ENCODE data around the gene STIL.
"Not testable (repeated sequence)": the region's sequence is repeated elsewhere in the genome, so short reads cannot be mapped to it uniquely, and the experiment has no call there.

The STIL gene

GRCh38 chr1:47317841-47318240 lies 3.9 kb upstream of the STIL start:
- no peak for DNase-seq

- DNase-seq: no peak
Observed at GRCh38 chr1:47309427-47309826, 4.5 kb downstream of the STIL start.

- no peak for DNase-seq
Observed at GRCh38 chr1:47302472-47302871, 11.5 kb downstream of the STIL start.

GRCh38 chr1:47298025-47298699 lies 15.8 kb downstream of the STIL start:
- DNase-seq: no peak

DNA sequence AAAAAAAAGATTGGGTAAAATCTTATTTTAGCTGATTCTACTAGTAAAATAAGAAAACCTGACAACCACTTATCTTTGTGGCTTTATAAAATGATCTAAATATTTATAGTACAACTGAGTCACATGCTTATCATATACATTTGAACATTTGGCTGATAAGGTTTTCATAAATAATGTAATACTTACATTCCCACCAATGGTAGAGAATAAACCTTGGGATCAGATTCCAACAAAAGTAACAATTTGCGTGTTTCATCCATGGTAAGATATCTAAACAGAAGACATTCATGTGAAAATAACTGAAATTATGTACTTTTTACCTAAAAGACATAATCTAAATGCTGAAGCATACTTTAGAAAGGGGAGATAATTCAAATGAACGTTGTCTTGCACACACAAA lies 18.4 kb downstream of the STIL start:
- DNase-seq: no peak

DNA sequence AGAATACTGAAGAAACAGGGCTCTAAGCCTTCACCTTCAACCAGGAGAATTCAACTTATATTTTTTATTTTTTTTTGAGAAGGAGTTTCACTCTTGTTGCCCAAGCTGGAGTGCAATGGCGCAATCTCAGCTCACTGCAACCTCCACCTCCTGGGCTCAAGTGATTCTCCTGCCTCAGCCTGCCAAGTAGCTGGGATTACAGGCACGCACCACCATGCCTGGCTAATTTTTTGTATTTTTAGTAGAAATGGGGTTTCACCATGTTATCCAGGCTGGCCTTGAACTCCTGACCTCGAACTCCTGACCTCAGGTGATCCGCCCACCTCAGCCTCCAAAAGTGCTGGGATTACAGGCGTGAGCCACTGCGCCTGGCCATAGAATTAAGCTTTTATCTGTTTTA lies 19.1 kb downstream of the STIL start:
- DNase-seq: not testable (repeated sequence)

GRCh38 chr1:47288116-47288515 lies 25.8 kb downstream of the STIL start:
- not testable (repeated sequence) for DNase-seq

DNA sequence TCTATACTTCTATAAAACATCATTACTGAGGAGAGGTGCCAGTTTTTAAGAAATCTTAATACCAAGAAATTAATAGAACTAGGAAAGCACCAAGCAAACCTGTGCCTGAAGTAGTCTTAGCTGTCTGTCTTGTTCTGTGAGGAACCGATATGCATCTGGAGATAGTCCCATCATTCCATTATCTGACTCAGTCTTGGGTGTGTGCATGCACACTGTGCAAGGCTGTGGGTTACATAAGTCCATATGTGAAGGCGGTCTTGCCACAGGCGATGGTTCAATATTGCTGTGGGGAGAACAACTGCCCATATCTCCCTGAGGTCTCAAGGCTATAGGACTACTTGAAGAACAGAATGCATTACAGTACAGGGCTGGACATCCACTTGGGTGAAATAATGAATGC lies 33.8 kb downstream of the STIL start:
- no peak for DNase-seq

- no peak for DNase-seq
Observed at GRCh38 chr1:47276850-47277249, 37.1 kb downstream of the STIL start.

GRCh38 chr1:47275811-47276210 lies 38.1 kb downstream of the STIL start:
- DNase-seq: not testable (repeated sequence)

- DNase-seq: not testable (repeated sequence)
Observed at GRCh38 chr1:47265529-47265928, 48.4 kb downstream of the STIL start.

DNA sequence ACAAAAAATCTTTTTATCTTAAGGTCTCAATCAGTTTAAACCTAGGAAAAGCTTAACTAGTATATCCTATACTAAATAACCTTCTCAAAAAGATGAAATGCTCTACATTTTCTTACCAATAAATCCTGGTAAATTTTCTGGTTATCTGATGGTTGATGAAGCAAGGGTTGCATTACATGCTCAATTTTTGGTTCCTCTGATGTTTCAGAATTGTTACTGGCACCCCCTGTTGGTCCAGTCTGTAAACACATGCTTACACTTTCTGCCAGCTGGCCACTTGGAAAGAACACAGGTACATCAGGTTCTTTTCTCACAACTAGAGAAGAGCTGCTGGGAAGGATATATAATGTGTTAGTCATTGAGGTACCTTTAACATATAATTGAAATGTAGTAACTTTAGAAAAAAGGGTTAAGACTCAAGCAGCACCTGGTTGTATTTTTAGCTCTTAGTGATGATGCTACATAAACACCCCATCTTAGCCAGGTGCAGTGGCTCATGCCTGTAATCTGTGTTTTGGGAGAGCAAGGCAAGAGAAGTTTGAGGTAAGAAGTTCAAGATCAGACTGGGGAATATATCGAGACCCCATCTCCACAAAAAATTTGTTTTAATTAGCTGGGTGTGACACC lies 51.0 kb downstream of the STIL start:
- peak; percentile 61 for DNase-seq

GRCh38 chr1:47257224-47257623 lies 56.7 kb downstream of the STIL start:
- DNase-seq: no peak

DNA sequence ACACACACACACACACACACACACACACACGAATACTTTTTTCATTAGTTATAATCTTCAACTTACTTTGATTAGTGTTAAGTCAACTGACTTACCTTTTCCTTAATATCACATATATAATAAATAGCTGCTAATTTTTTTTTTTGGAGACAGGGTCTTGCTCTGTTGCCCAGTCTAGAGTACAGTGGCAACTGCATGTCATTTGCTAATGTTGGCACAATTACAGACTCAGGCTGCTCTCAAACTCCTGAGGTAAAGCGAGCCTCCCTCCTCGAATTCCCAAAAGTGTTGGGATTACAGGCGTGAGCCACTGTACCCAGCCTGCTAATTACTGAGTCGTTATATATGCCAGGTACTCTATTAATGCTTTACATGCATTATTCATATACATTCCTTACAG lies 61.2 kb downstream of the STIL start:
- no peak for DNase-seq

DNA sequence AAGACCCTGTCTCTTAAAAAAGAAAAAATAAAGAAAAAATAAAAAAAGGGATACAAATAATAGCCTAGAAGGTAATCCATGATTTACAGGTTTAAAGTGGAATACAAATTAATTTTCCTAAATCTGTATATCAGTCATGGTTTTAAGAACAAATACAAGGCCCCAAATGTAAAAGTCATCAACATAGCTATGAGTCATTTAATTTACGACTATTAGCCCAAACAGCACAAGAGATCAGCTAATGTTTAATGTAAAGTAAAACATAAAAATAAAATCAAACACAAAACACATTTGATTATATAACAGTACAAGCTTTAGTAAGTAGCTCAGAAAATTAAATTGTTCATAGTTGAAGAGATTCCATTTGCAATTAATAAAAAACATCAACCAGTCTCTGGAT lies 61.6 kb downstream of the STIL start:
- DNase-seq: no peak

GRCh38 chr1:47249755-47250154 lies 64.2 kb downstream of the STIL start:
- no peak for DNase-seq

DNA sequence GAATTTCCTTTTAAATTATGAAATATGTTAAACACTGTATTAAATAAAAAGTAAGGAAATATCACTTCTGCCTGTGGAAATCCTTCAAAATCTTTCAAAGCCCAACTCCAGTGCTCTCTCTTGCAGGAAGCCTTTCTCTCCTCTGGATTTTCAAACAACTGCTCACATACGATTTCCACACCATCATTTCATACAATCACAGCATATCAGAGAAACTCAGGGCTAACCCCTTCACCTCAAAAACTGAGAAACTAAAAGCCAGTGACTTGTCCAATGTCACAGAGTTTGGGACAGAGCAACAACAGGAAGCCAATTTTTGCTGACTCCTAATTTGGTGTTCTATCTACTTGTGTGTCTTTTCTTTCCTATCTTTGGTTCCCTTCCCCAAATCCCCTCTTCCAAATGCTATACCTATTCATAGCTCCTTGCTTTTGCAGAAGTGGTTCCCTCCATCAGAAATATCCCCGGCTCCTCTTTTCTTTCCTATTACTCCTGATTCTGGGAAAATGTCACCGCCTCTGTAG lies 69.5 kb downstream of the STIL start:
- no peak for DNase-seq

- DNase-seq: no peak
Observed at GRCh38 chr1:47243910-47244309, 70.0 kb downstream of the STIL start.

- no peak for DNase-seq
Observed at GRCh38 chr1:47241114-47242113, 72.5 kb downstream of the STIL start.

DNA sequence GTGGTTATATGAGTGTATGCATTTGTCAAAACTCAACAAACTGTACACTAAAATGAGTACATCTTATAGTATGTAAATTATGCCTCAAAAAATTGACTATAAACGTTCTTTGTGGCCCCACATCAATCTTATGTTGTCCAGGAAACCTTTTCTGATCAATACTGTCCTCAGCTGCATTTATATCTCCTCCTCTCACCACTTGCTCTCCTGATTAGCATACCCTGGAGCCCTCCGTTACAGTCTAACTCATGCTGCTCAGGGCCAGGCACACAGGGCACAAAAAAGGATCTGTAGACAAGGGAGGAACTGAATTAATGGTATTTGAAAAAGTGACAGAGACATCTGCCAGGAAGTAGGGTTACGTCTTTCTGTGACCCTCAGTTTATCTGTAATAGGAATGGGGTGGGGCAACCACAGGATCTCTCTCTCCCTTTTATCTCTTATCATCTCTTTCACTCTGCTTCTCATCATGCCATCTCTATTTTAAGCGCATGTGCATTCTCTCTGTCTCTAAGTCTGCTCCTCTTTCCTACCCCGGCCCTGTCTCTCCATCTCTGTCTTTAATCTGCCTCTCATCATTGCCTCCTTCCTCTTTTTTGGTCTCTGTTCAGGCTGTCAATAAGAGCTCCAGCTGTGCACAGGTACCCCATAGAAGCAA lies 74.9 kb downstream of the STIL start:
- DNase-seq: no peak

- no peak for DNase-seq
Observed at GRCh38 chr1:47235806-47236205, 78.1 kb downstream of the STIL start.

DNA sequence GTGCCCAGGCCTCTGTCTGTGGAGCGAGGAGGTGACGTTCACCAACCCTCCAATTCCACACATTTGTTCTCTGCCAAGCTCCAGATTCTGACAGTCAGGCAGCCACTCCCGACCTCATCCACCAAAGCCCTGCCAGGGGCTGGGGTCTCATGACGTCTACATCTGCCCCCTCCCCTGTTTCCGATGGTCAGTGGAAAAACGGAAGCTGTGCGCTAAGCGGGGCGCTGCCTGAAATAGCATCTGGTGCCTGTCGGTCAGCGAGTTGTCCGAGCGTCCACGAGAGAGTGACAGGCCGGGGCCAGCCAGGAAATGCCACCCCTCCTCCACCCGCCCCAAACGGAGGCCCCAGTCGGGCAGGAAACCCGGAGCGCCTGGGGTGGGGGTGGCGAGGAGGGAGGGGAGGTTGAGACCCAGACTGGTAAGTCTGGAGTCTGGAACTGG lies 78.7 kb downstream of the STIL start:
- no peak for DNase-seq

- no peak for DNase-seq
Observed at GRCh38 chr1:47233186-47233585, 80.8 kb downstream of the STIL start.

All from NCI-H82 (cell line).